ENCODE data around the gene SERINC3. TPM values are rescaled to one million over a fixed set of nuclear protein-coding genes. Genes with fewer than 3 reads are reported as not detected.

The SERINC3 gene
- total and polyA plus RNA-seq, 8 donors: 14.5 to 52.1 (median 31.3) TPM

- Histone ChIP-seq H3K4me1 (peaks cover 1 to 8% (median 8%) of the 10 kb centered on the region in 3 donors), H3K4me3 (no peak overlapping the region), H3K36me3 (no peaks in the 10 kb centered on the region), H3K9me3 (no peaks in the 10 kb centered on the region), H3K27ac (no peak overlapping the region), H3K27me3 (no peaks in the 10 kb centered on the region)
- no peak for DNase-seq
- intact Hi-C loops (cut with DNase I): no loop called here
- TF ChIP-seq, protein P1, sequence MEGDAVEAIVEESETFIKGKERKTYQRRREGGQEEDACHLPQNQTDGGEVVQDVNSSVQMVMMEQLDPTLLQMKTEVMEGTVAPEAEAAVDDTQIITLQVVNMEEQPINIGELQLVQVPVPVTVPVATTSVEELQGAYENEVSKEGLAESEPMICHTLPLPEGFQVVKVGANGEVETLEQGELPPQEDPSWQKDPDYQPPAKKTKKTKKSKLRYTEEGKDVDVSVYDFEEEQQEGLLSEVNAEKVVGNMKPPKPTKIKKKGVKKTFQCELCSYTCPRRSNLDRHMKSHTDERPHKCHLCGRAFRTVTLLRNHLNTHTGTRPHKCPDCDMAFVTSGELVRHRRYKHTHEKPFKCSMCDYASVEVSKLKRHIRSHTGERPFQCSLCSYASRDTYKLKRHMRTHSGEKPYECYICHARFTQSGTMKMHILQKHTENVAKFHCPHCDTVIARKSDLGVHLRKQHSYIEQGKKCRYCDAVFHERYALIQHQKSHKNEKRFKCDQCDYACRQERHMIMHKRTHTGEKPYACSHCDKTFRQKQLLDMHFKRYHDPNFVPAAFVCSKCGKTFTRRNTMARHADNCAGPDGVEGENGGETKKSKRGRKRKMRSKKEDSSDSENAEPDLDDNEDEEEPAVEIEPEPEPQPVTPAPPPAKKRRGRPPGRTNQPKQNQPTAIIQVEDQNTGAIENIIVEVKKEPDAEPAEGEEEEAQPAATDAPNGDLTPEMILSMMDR (IDR thresholded peaks at IDR 0.05): peak in 3 of 4 donors; percentile 18 to 31 (median 19)
- FAIRE-seq: no peak
- peak in 3 of 4 donors; percentile 15 to 33 (median 28) for ATAC-seq
- WGBS, 2 donors: 59 to 74% methylated on average over 2 of the region's 2 CpGs
These were observed 50.4 kb downstream of the SERINC3 start for GRCh38 chr20:44471481-44471882.

DNA sequence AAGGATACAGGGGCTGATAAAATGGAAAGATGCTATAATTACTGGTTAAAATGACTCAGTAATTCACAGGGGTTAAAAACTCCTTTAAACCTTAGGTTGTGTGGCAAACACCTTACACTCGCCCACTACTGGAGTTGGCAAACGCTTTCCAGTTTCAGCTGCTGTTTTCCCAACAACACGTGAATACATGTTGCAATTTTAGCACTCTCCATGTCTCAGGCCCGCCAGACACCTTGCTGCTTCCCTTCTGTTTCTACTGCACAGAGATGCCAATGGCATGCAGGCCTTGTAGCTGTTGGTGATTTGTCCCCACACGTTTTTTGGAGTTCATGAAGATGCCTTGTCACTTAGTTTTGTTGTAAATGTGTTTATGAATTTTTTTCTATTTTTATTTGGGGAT is 51.5 kb downstream of the SERINC3 start:
- FAIRE-seq (no peak), DNase-seq (peak in 4 of 6 donors; percentile 29 to 74 (median 64)), ATAC-seq (peak; percentile 73 to 81 (median 77))
- no peak overlapping the region for H3K27ac ChIP-seq
- H3K27me3 ChIP-seq: no peaks in the 10 kb centered on the region
- H3K9me3 ChIP-seq: no peaks in the 10 kb centered on the region
- no peak overlapping the region for H3K4me3 ChIP-seq
- H3K36me3 ChIP-seq: no peaks in the 10 kb centered on the region
- H3K4me1 ChIP-seq: peaks cover 0 to 8% (median 8%) of the 10 kb centered on the region in 3 donors
- intact Hi-C loops (cut with DNase I): no loop called here
- 30 to 40% methylated on average over 5 of the region's 5 CpGs for WGBS, 2 donors
- TF ChIP-seq, protein P1 (IDR thresholded peaks at IDR 0.05): no peak

- TF ChIP-seq, protein P1 (IDR thresholded peaks at IDR 0.05): no peak
- FAIRE-seq (no peak), DNase-seq (no peak), ATAC-seq (no peak)
- Histone ChIP-seq H3K4me1 (peaks cover 0 to 8% (median 8%) of the 10 kb centered on the region in 3 donors), H3K4me3 (no peak overlapping the region), H3K27me3 (no peaks in the 10 kb centered on the region), H3K27ac (no peak overlapping the region), H3K9me3 (no peaks in the 10 kb centered on the region), H3K36me3 (no peaks in the 10 kb centered on the region)
- whole genome bisulfite sequencing, 2 donors: 81 to 90% methylated on average over 8 of the region's 8 CpGs
- intact Hi-C loops (cut with DNase I): loop anchor here in 2 of 3 donors (10.0 kb wide), 2 partner anchors 243 to 253 kb away; partner anchors contain the start of gene OSER1 (in 1 of the 2)
These were observed 53.7 kb downstream of the SERINC3 start for GRCh38 chr20:44468044-44468782.

DNA sequence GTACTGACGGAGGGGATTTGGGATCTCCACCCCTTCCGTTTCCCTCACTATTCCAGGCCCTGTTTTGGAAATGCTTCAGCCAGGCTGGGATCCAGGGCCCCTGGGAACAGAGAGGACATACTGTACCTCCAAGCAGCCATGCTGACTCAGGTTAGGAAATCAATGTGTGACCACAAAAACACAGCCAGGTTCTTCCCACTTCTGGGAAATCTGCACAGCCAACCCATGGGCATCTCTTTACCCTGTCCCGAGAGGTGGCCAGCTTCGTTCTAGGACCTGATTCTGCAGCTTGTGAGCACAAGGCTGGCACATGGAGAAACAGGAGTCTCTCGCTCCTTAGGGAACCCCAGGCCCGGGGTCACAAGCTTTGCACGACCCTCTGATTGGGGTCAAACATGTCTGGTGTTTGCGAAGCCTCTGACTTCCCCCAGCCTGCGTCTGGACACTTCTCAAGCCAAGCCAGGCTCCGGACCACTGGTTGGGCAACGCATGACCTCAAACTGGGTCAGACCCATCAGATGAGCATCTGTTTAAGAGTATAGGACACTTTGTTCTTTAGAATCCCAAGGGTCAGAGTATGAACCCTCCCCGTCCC is 54.5 kb downstream of the SERINC3 start:
- DNase-seq: peak in 1 of 6 donors; percentile 43
- WGBS, 2 donors: 68 to 76% methylated on average over 12 of the region's 12 CpGs
- no peaks in the 10 kb centered on the region for H3K36me3 ChIP-seq
- intact Hi-C loops (cut with DNase I): loop anchor here in 2 of 3 donors (10.0 kb wide), 2 partner anchors 243 to 253 kb away; partner anchors contain the start of gene OSER1 (in 1 of the 2)
- peaks cover 0 to 8% (median 8%) of the 10 kb centered on the region in 3 donors for H3K4me1 ChIP-seq
- TF ChIP-seq, protein P1 (IDR thresholded peaks at IDR 0.05): no peak
- H3K4me3 ChIP-seq: no peak overlapping the region
- no peak overlapping the region for H3K27ac ChIP-seq
- ATAC-seq: peak in 1 of 4 donors; percentile 44
- FAIRE-seq: no peak
- H3K27me3 ChIP-seq: no peaks in the 10 kb centered on the region
- H3K9me3 ChIP-seq: no peaks in the 10 kb centered on the region
